BLaER1 (cell line): Measurements from ENCODE around the gene DHRSX.

Experiments
- H3K27ac ChIP-seq: shearing (Covaris generic); formaldehyde crosslinking; 2 replicates; pipeline ENCODE4 v1.8.1; 2022
- H3K27me3 ChIP-seq: shearing (Covaris generic); formaldehyde crosslinking; 2 replicates; pipeline ENCODE4 v1.8.1; 2022
- H3K36me3 ChIP-seq: shearing (Covaris generic); formaldehyde crosslinking; 2 replicates; pipeline ENCODE4 v1.8.1; 2022
- H3K4me1 ChIP-seq: shearing (Covaris generic); formaldehyde crosslinking; 2 replicates; pipeline ENCODE4 v1.8.1; 2022
- H3K4me2 ChIP-seq: shearing (Covaris generic); formaldehyde crosslinking; 2 replicates; pipeline ENCODE4 v1.8.1; 2022
- H3K4me3 ChIP-seq: shearing (Covaris generic); formaldehyde crosslinking; 2 replicates; pipeline ENCODE4 v1.8.1; 2022
- H3K9ac ChIP-seq: shearing (Covaris generic); formaldehyde crosslinking; 2 replicates; pipeline ENCODE4 v1.8.1; 2022
- H3K9me3 ChIP-seq: shearing (Covaris generic); formaldehyde crosslinking; 2 replicates; pipeline ENCODE4 v1.8.1; 2022
- H4K20me1 ChIP-seq: shearing (Covaris generic); formaldehyde crosslinking; 2 replicates; pipeline ENCODE4 v1.8.1; 2022
- Cebpa-rat ChIP-seq: shearing (Covaris generic); IDR thresholded peaks from 2 replicates; pipeline ENCODE4 v1.8.1; 2022

DHRSX gene

GRCh38 chrX:2500803-2501558 is at the start of gene DHRSX, which contains the start of gene ZBED1:
DHRSX (minus strand) TSS chrX:2500976; CDS start chrX:2500925, 51 bp downstream.
ZBED1 (minus strand) TSS chrX:2500976; CDS start chrX:2490719, 10,257 bp downstream.
- Histone ChIP-seq H3K4me1 (peaks cover 46% of the 10 kb centered on the region), H3K9me3 (no peaks in the 10 kb centered on the region), H3K4me3 (peak within 1 kb of the TSS; percentile 88), H4K20me1 (peaks cover 37% of the 10 kb centered on the region), H3K27ac (peak within 1 kb of the TSS; percentile 97), H3K9ac (peak within 1 kb of the TSS; percentile 96), H3K4me2 (peak within 1 kb of the TSS; percentile 96), H3K36me3 (peaks cover 5% of the 10 kb centered on the region), H3K27me3 (no peaks in the 10 kb centered on the region)
- no peak for TF ChIP-seq Cebpa-rat

- no peaks in the 10 kb centered on the region for H3K27me3 ChIP-seq
- peaks cover 29% of the 10 kb centered on the region for H3K9me3 ChIP-seq
- H3K4me3 ChIP-seq, result no peak overlapping the region
- no peak overlapping the region for H3K27ac ChIP-seq
- no peaks in the 10 kb centered on the region for H3K36me3 ChIP-seq
- peaks cover 52% of the 10 kb centered on the region for H3K4me1 ChIP-seq
- H3K9ac ChIP-seq, result no peak overlapping the region
- H3K4me2 ChIP-seq, result peak overlapping the region; percentile 83
- H4K20me1 ChIP-seq, result no peaks in the 10 kb centered on the region
- TF ChIP-seq Cebpa-rat, result no peak
These were observed 49.1 kb upstream of the DHRSX start for GRCh38 chrX:2549876-2550275.

- Histone ChIP-seq H3K4me1 (peaks cover 44% of the 10 kb centered on the region), H4K20me1 (no peaks in the 10 kb centered on the region), H3K9me3 (peaks cover 20% of the 10 kb centered on the region), H3K27me3 (no peaks in the 10 kb centered on the region), H3K36me3 (no peaks in the 10 kb centered on the region), H3K9ac (no peak overlapping the region), H3K4me3 (no peak overlapping the region), H3K27ac (no peak overlapping the region), H3K4me2 (no peak overlapping the region)
- no peak for TF ChIP-seq Cebpa-rat
These were observed 48.1 kb upstream of the DHRSX start for GRCh38 chrX:2548711-2549423.

GRCh38 chrX:2547736-2548135 is 47.0 kb upstream of the DHRSX start:
- Histone ChIP-seq H3K9ac (no peak overlapping the region), H3K4me3 (no peak overlapping the region), H3K27ac (no peak overlapping the region), H3K9me3 (peaks cover 20% of the 10 kb centered on the region), H3K36me3 (no peaks in the 10 kb centered on the region), H3K4me1 (peaks cover 37% of the 10 kb centered on the region), H4K20me1 (no peaks in the 10 kb centered on the region), H3K27me3 (no peaks in the 10 kb centered on the region), H3K4me2 (no peak overlapping the region)
- TF ChIP-seq Cebpa-rat, result no peak

GRCh38 chrX:2546496-2546895 is 45.7 kb upstream of the DHRSX start:
- peaks cover 24% of the 10 kb centered on the region for H3K4me1 ChIP-seq

GRCh38 chrX:2545144-2545543 is 44.4 kb upstream of the DHRSX start:
- Histone ChIP-seq H3K27ac (no peak overlapping the region), H3K9ac (no peak overlapping the region), H3K27me3 (no peaks in the 10 kb centered on the region), H3K9me3 (peaks cover 20% of the 10 kb centered on the region), H3K4me2 (no peak overlapping the region), H3K36me3 (no peaks in the 10 kb centered on the region), H4K20me1 (no peaks in the 10 kb centered on the region), H3K4me1 (peaks cover 11% of the 10 kb centered on the region), H3K4me3 (no peak overlapping the region)
- TF ChIP-seq Cebpa-rat, result no peak

More at GRCh38 chrX:2546496-2546895, 45.7 kb upstream of the DHRSX start:
- Histone ChIP-seq H3K9me3 (peaks cover 20% of the 10 kb centered on the region), H3K4me3 (no peak overlapping the region), H3K27me3 (no peaks in the 10 kb centered on the region), H4K20me1 (no peaks in the 10 kb centered on the region), H3K36me3 (no peaks in the 10 kb centered on the region), H3K9ac (no peak overlapping the region), H3K27ac (no peak overlapping the region), H3K4me2 (no peak overlapping the region)
- TF ChIP-seq Cebpa-rat, result no peak

GRCh38 chrX:2542826-2543521 is 42.2 kb upstream of the DHRSX start:
- 0 out of 2 replicates have a peak, but pooled peaks cover 4% of the 10 kb centered on the region for H3K4me1 ChIP-seq
- H3K4me2 ChIP-seq, result 0 out of 2 replicates have a peak overlapping the region, but pooled peaks have one; percentile 23

GRCh38 chrX:2541603-2542002 is 40.8 kb upstream of the DHRSX start:
- no peaks in the 10 kb centered on the region for H3K36me3 ChIP-seq
- no peaks in the 10 kb centered on the region for H4K20me1 ChIP-seq
- H3K27me3 ChIP-seq, result no peaks in the 10 kb centered on the region
- no peak for TF ChIP-seq Cebpa-rat
- peaks cover 15% of the 10 kb centered on the region for H3K9me3 ChIP-seq
- H3K27ac ChIP-seq, result no peak overlapping the region
- no peak overlapping the region for H3K9ac ChIP-seq
- no peak overlapping the region for H3K4me3 ChIP-seq
- H3K4me1 ChIP-seq, result 0 out of 2 replicates have a peak, but pooled peaks cover 4% of the 10 kb centered on the region
- H3K4me2 ChIP-seq, result no peak overlapping the region

More at GRCh38 chrX:2542826-2543521, 42.2 kb upstream of the DHRSX start:
- no peak for TF ChIP-seq Cebpa-rat
- no peak overlapping the region for H3K4me3 ChIP-seq
- H3K9ac ChIP-seq, result no peak overlapping the region
- H3K27ac ChIP-seq, result no peak overlapping the region
- peaks cover 20% of the 10 kb centered on the region for H3K9me3 ChIP-seq
- H3K27me3 ChIP-seq, result no peaks in the 10 kb centered on the region
- H3K36me3 ChIP-seq, result no peaks in the 10 kb centered on the region
- no peaks in the 10 kb centered on the region for H4K20me1 ChIP-seq

GRCh38 chrX:2540426-2540947 is 39.7 kb upstream of the DHRSX start:
- TF ChIP-seq Cebpa-rat, result no peak
- Histone ChIP-seq H4K20me1 (no peaks in the 10 kb centered on the region), H3K36me3 (no peaks in the 10 kb centered on the region), H3K9ac (no peak overlapping the region), H3K4me1 (0 out of 2 replicates have a peak, but pooled peaks cover 4% of the 10 kb centered on the region), H3K27ac (no peak overlapping the region), H3K27me3 (no peaks in the 10 kb centered on the region), H3K4me3 (no peak overlapping the region), H3K4me2 (no peak overlapping the region), H3K9me3 (peaks cover 4% of the 10 kb centered on the region; the same call in 1 of the 2 replicates)
